ENCODE measurements around the gene LAMC3. TPM values are rescaled to one million over a fixed set of nuclear protein-coding genes. Genes with fewer than 3 reads are reported as not detected.

Gene LAMC3
- total RNA-seq, 1 donor: not detected

DNA sequence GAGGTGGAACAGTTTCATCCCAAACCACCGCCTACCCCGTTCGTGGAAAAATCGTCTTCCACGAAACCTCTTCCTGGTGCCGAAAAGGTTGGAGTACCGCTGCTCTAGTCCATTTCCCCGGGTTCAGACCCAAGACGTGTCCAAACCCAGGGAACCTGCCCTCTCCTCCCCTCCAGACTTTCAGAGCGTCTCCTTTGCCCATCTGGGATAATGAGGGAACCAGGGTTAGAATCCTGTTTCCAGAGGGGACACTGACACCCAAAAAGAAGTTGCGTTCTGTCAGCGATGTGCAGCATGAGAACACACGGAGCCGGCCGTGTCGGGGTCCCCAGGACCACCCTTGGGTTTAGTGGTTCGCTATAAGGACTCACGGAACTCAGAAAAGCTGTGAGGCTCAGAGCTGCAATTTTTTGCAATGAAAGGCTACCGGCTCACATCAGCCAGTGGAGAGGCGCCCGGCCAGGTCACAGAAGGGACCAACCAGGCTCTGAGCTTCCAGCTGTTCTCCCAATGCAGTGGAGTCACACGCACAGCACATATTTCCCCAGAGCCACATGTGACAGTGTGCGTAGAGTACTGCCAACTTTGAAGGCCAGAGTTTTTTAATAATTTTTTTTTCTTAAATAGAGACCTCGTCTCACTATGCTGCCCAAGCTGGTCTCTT is 19.4 kb downstream of the LAMC3 start:
- no peak for DNase-seq (ENCODE audit: low read depth)
- no peak overlapping the region for H3K4me3 ChIP-seq (ENCODE audit: low read depth, low read length)
- TF ChIP-seq, protein P1, sequence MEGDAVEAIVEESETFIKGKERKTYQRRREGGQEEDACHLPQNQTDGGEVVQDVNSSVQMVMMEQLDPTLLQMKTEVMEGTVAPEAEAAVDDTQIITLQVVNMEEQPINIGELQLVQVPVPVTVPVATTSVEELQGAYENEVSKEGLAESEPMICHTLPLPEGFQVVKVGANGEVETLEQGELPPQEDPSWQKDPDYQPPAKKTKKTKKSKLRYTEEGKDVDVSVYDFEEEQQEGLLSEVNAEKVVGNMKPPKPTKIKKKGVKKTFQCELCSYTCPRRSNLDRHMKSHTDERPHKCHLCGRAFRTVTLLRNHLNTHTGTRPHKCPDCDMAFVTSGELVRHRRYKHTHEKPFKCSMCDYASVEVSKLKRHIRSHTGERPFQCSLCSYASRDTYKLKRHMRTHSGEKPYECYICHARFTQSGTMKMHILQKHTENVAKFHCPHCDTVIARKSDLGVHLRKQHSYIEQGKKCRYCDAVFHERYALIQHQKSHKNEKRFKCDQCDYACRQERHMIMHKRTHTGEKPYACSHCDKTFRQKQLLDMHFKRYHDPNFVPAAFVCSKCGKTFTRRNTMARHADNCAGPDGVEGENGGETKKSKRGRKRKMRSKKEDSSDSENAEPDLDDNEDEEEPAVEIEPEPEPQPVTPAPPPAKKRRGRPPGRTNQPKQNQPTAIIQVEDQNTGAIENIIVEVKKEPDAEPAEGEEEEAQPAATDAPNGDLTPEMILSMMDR (IDR thresholded peaks at IDR 0.05; ENCODE audit: insufficient read depth, low read length): no peak

DNA sequence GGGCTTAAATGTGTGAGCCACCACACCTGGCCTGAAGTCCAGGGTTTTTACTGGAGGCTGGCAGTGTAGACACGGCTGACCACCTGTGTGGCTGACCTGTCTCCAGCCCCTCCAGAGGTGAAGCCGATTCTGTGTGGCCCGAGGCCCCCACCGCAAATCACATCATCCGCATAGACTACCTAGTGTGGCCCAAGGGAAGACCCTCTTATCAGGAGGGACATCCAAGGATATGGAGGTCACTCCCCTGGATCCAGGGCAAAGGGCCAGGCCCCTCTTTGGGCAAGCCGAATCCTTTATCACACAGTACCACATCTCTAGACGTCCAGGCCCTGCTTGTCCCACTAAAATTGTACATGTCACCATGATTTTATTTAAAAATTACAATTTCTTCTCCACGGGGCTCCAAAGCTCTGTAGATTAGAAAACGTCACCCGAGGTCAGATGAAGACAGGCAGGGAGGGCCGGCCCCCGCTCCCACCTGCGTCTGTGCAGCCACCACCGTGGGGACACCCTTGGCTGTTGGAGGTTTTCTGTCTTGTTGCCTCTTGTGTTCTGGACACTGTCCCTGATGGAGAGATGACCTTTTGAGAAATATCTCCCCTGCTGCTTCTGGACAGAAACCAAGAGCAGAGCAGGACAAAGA is 20.1 kb downstream of the LAMC3 start:
- TF ChIP-seq, protein P1 (IDR thresholded peaks at IDR 0.05; ENCODE audit: insufficient read depth, low read length): no peak
- H3K4me3 ChIP-seq (ENCODE audit: low read depth, low read length): no peak overlapping the region
- DNase-seq (ENCODE audit: low read depth): no peak

DNA sequence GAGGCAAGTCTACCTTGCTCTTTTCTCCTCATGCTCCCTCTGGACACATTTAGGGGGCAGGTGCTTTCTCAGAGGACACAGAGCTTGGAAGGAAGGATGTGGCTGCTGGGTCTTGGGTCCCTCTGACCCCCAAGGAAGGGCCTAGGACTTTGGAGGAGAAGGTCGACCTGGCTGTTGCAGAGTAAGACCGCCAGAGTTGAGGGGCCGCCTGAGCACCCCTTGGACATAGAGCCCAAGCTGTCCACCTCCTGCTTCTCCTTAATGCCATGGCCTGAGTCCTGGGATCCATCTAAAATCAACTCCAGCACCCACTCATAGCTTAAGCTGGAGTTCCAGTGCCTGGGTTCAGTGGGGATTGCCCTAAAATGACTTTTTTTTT is 20.6 kb downstream of the LAMC3 start:
- TF ChIP-seq, protein P1 (IDR thresholded peaks at IDR 0.05; ENCODE audit: insufficient read depth, low read length): no peak
- no peak overlapping the region for H3K4me3 ChIP-seq (ENCODE audit: low read depth, low read length)
- no peak for DNase-seq (ENCODE audit: low read depth)

DNA sequence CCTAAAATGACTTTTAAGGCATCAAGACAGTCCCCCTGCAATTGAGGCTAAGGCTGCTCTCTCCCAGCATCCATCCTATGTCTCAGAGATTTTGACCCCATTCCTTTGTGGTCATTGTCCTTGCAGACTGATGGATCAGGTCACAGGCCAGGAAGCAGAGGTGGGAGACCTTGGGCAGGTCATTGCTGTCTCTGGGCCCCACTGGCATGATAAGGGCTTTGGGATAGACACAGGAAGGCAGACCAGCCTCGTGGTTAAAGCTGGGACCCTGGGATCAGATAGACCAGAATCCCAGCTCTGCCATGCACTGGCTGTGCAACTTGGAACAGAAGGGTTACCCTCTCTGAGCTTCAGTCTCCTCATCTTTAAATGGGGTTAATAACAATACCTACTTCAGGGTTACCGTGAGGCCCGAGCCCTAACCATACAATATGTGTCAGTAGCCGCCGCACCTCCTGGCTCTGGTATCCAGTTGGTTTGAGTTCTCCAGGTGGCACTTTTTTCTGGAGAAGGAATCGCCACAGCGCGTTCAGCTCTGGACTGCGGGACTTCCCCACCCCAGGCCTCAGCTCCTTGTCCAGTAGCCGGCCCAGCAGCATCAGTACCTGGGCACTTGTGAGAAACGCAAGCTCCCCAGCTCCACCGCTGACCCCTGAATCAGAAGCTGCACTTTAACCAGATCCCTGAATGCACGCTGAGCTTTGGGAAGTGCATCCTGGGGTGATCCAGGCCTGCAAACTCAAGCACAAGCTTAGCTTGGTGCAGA is 21.4 kb downstream of the LAMC3 start:
- no peak for DNase-seq (ENCODE audit: low read depth)
- TF ChIP-seq, protein P1 (IDR thresholded peaks at IDR 0.05; ENCODE audit: insufficient read depth, low read length): no peak
- H3K4me3 ChIP-seq (ENCODE audit: low read depth, low read length): no peak overlapping the region

DNA sequence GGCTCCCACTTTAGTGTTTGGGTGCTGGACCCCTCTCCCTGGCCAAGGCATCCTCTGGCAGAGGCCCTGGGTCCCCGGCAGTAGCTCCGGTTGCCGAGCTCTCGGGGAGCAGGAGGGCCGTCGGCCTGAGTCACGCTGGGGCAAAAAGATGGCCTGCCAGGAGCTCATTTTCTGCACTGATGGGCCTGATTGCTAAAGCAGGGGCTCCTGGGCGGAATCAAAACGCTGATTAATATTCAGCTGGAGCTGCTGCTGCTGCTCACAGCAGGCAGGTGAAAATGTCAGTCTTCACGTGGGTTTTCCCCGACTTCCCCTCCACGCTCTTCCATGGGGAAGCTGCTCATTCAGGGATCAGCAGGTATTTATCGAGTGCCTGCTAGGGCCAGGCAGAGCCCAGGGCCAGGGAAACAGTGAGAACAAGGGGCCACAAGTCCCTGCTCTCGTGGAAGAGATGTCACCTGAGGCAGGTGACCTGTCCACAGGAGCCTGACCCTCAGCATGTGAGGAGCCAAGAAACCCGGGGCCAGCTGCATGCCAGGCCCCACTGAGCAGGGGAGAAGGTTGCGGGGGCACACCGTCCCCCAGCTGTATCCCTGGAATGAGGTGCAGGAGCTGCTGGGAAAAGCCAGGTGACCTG is 22.1 kb downstream of the LAMC3 start:
- no peak for DNase-seq (ENCODE audit: low read depth)
- TF ChIP-seq, protein P1 (IDR thresholded peaks at IDR 0.05; ENCODE audit: insufficient read depth, low read length): no peak
- H3K4me3 ChIP-seq (ENCODE audit: low read depth, low read length): no peak overlapping the region

DNA sequence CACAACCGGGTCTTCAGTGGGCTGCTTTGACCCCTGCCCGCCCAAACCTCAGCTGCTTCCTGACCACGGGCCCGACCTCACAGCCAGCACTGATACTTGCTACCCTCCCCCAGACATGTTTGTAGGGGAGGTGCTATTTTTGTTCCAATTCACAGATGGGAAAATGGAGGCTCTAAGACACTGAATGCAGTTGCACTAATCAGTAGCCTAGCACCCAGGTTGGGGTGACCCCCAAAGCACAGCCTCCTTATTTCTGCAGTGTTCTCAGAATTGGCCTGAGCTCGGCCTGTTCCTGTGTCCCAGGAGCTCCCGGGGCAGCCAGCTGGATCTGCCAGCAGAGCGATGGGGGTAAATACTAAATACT is 22.6 kb downstream of the LAMC3 start:
- no peak overlapping the region for H3K4me3 ChIP-seq (ENCODE audit: low read depth, low read length)
- TF ChIP-seq, protein P1 (IDR thresholded peaks at IDR 0.05; ENCODE audit: insufficient read depth, low read length): no peak
- DNase-seq (ENCODE audit: low read depth): no peak
